ENCODE data around the gene OR1I1.

The OR1I1 gene

GRCh38 chr19:15116856-15117255, 34.8 kb downstream of the OR1I1 start:
- no peak for TF ChIP-seq EP300 (IDR thresholded peaks at IDR 0.05; ENCODE audit: borderline replicate concordance)
- no peak for TF ChIP-seq NFIC (IDR thresholded peaks at IDR 0.05)
- TF ChIP-seq CREB1 (IDR thresholded peaks at IDR 0.05; ENCODE audit: low read depth), result no peak

- no peak for TF ChIP-seq ZBTB7A (IDR thresholded peaks at IDR 0.05; ENCODE audit: low read depth)
- no peak for TF ChIP-seq YY1 (IDR thresholded peaks at IDR 0.05; ENCODE audit: low read depth)
Observed at GRCh38 chr19:15118248-15118647, 36.2 kb downstream of the OR1I1 start.

- TF ChIP-seq ZBTB7A (IDR thresholded peaks at IDR 0.05; ENCODE audit: low read depth), result no peak
Observed at GRCh38 chr19:15118789-15119494, 36.9 kb downstream of the OR1I1 start.

GRCh38 chr19:15120135-15121026, 38.4 kb downstream of the OR1I1 start:
- TF ChIP-seq TAF1 (IDR thresholded peaks at IDR 0.05; ENCODE audit: low read depth) (no peak), ZBTB7A (IDR thresholded peaks at IDR 0.05; ENCODE audit: low read depth) (no peak), EP300 (IDR thresholded peaks at IDR 0.05; ENCODE audit: borderline replicate concordance) (no peak), MAX (IDR thresholded peaks at IDR 0.05) (no peak), NFIC (IDR thresholded peaks at IDR 0.05) (no peak), TCF12 (IDR thresholded peaks at IDR 0.05; ENCODE audit: low read depth) (no peak), EGR1 (IDR thresholded peaks at IDR 0.05) (no peak), USF1 (IDR thresholded peaks at IDR 0.05) (no peak), FOXM1 (IDR thresholded peaks at IDR 0.05; ENCODE audit: borderline replicate concordance, low read depth) (no peak), CREB1 (IDR thresholded peaks at IDR 0.05; ENCODE audit: low read depth) (no peak), YY1 (IDR thresholded peaks at IDR 0.05; ENCODE audit: low read depth) (no peak), TEAD4 (IDR thresholded peaks at IDR 0.05) (no peak), REST (IDR thresholded peaks at IDR 0.05; ENCODE audit: low read depth) (no peak), CEBPB (IDR thresholded peaks at IDR 0.05) (no peak), RAD21 (IDR thresholded peaks at IDR 0.05; ENCODE audit: low read depth) (no peak)

- no peak for TF ChIP-seq MAX (IDR thresholded peaks at IDR 0.05)
- no peak for TF ChIP-seq TEAD4 (IDR thresholded peaks at IDR 0.05)
- TF ChIP-seq EGR1 (IDR thresholded peaks at IDR 0.05), result no peak
- no peak for TF ChIP-seq YY1 (IDR thresholded peaks at IDR 0.05; ENCODE audit: low read depth)
- TF ChIP-seq CEBPB (IDR thresholded peaks at IDR 0.05), result no peak
- TF ChIP-seq FOXM1 (IDR thresholded peaks at IDR 0.05; ENCODE audit: borderline replicate concordance, low read depth), result no peak
- no peak for TF ChIP-seq RAD21 (IDR thresholded peaks at IDR 0.05; ENCODE audit: low read depth)
- TF ChIP-seq TCF12 (IDR thresholded peaks at IDR 0.05; ENCODE audit: low read depth), result no peak
- TF ChIP-seq EP300 (IDR thresholded peaks at IDR 0.05; ENCODE audit: borderline replicate concordance), result no peak
- TF ChIP-seq NFIC (IDR thresholded peaks at IDR 0.05), result no peak
- TF ChIP-seq REST (IDR thresholded peaks at IDR 0.05; ENCODE audit: low read depth), result no peak
- TF ChIP-seq ZBTB7A (IDR thresholded peaks at IDR 0.05; ENCODE audit: low read depth), result no peak
- no peak for TF ChIP-seq USF1 (IDR thresholded peaks at IDR 0.05)
- TF ChIP-seq CREB1 (IDR thresholded peaks at IDR 0.05; ENCODE audit: low read depth), result no peak
Observed at GRCh38 chr19:15122331-15123030, 40.5 kb downstream of the OR1I1 start.

All from Ishikawa (cell line).